OCI-LY3 (cell line): Measurements from ENCODE around the gene ZNF593OS.

Experiments
- EZH2phosphoT487 ChIP-seq: fragments of 200-600 bp; shearing (Covaris generic); IDR thresholded peaks from 2 replicates; pipeline ENCODE4 v1.6.1; 2018; ENCODE audit warnings: antibody characterized with exemption, mixed run types, low read depth
- TF ChIP-seq, protein P1 (sequence below): fragments of 200-600, 300-600 bp; sonication (generic); IDR thresholded peaks from 2 replicates; pipeline ENCODE4 v1.5.1; 2014; ENCODE audit warnings: antibody characterized with exemption, low read length, low read depth

DNA sequence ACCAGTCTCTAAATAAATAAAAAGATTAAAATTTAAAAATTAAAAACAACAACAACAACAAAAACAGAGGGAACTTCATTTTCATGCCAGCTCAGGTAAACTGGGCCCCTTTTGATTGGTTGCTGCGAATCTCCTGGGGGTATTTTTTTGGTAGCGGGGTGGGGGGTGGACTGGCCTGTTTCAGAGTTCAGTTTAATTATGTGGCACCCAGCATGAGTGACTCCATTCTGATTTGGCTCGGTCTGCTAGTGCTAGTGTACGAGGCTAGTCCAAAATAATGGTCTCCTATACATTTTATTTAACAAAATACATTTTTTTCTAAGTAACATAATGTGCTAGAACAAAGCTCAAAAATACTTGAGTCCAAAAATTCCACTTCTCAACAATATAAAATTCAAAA, 41.9 kb downstream of the ZNF593OS start:
- TF ChIP-seq, protein P1, sequence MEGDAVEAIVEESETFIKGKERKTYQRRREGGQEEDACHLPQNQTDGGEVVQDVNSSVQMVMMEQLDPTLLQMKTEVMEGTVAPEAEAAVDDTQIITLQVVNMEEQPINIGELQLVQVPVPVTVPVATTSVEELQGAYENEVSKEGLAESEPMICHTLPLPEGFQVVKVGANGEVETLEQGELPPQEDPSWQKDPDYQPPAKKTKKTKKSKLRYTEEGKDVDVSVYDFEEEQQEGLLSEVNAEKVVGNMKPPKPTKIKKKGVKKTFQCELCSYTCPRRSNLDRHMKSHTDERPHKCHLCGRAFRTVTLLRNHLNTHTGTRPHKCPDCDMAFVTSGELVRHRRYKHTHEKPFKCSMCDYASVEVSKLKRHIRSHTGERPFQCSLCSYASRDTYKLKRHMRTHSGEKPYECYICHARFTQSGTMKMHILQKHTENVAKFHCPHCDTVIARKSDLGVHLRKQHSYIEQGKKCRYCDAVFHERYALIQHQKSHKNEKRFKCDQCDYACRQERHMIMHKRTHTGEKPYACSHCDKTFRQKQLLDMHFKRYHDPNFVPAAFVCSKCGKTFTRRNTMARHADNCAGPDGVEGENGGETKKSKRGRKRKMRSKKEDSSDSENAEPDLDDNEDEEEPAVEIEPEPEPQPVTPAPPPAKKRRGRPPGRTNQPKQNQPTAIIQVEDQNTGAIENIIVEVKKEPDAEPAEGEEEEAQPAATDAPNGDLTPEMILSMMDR, result no peak
- no peak for TF ChIP-seq EZH2phosphoT487
